ENCODE results near the gene OR10H3. TPM values are rescaled to one million over a fixed set of nuclear protein-coding genes. Genes with fewer than 3 reads are reported as not detected.

OR10H3 gene
- total RNA-seq, 1 donor from 2014 or later, result not detected

GRCh38 chr19:15779756-15780476 lies 42.1 kb downstream of the OR10H3 start:
- H3K9me3 ChIP-seq (ENCODE audit: insufficient read depth, low read depth, low read length), result peaks cover 3% of the 10 kb centered on the region
- no peaks in the 10 kb centered on the region for H4K20me1 ChIP-seq (ENCODE audit: insufficient read depth, low read length)
- DNase-seq (ENCODE audit: low read depth) (no peak), FAIRE-seq (no peak)
- TF ChIP-seq CTCF (IDR thresholded peaks at IDR 0.05; ENCODE audit: insufficient read depth, low read depth, low read length) (no peak), EZH2 (IDR thresholded peaks at IDR 0.05; ENCODE audit: insufficient read depth, low read length) (no peak)
- H3K4me1 ChIP-seq (ENCODE audit: insufficient read depth, low read length), result no peaks in the 10 kb centered on the region
- H2AFZ ChIP-seq (ENCODE audit: low read depth, low read length), result no peak overlapping the region
- H3K36me3 Mint-ChIP-seq (ENCODE audit: low read depth, unreplicated experiment), result peaks cover 1% of the 10 kb centered on the region
- H3K27ac Mint-ChIP-seq (ENCODE audit: unreplicated experiment), result no peak overlapping the region
- H3K9ac ChIP-seq (ENCODE audit: low read length), result no peak overlapping the region
- H3K36me3 ChIP-seq (ENCODE audit: insufficient read depth, low read length), result no peaks in the 10 kb centered on the region
- no peak overlapping the region for H3K4me2 ChIP-seq (ENCODE audit: low read length)
- no peaks in the 10 kb centered on the region for H3K27me3 Mint-ChIP-seq (ENCODE audit: low read depth, unreplicated experiment)
- no peak overlapping the region for H3K4me3 Mint-ChIP-seq (ENCODE audit: unreplicated experiment)
- H3K27ac ChIP-seq (ENCODE audit: low read depth, low read length), result no peak overlapping the region
- H3K9me3 Mint-ChIP-seq (ENCODE audit: unreplicated experiment), result peaks cover 24% of the 10 kb centered on the region
- no peaks in the 10 kb centered on the region for H3K79me2 ChIP-seq (ENCODE audit: insufficient read depth, low read length)
- H3K4me1 Mint-ChIP-seq (ENCODE audit: low read depth, unreplicated experiment), result no peaks in the 10 kb centered on the region
- H3K27me3 ChIP-seq (ENCODE audit: insufficient read depth, low read length), result no peaks in the 10 kb centered on the region
- no peak overlapping the region for H3K4me3 ChIP-seq (ENCODE audit: insufficient read depth, low read depth, low read length)

GRCh38 chr19:15780610-15781418 lies 43.0 kb downstream of the OR10H3 start:
- Histone ChIP-seq H3K36me3 (ENCODE audit: insufficient read depth, low read length) (no peaks in the 10 kb centered on the region), H3K27ac (ENCODE audit: low read depth, low read length) (no peak overlapping the region), H3K79me2 (ENCODE audit: insufficient read depth, low read length) (no peaks in the 10 kb centered on the region), H3K4me2 (ENCODE audit: low read length) (no peak overlapping the region), H3K9ac (ENCODE audit: low read length) (no peak overlapping the region), H3K4me3 (ENCODE audit: insufficient read depth, low read depth, low read length) (no peak overlapping the region), H2AFZ (ENCODE audit: low read depth, low read length) (no peak overlapping the region), H3K9me3 (ENCODE audit: insufficient read depth, low read depth, low read length) (peaks cover 3% of the 10 kb centered on the region), H3K4me1 (ENCODE audit: insufficient read depth, low read length) (no peaks in the 10 kb centered on the region), H3K27me3 (ENCODE audit: insufficient read depth, low read length) (no peaks in the 10 kb centered on the region), H4K20me1 (ENCODE audit: insufficient read depth, low read length) (no peaks in the 10 kb centered on the region)
- no peak for FAIRE-seq
- no peak for DNase-seq (ENCODE audit: low read depth)
- TF ChIP-seq CTCF (IDR thresholded peaks at IDR 0.05; ENCODE audit: insufficient read depth, low read depth, low read length) (no peak), EZH2 (IDR thresholded peaks at IDR 0.05; ENCODE audit: insufficient read depth, low read length) (no peak)
- H3K36me3 Mint-ChIP-seq (ENCODE audit: low read depth, unreplicated experiment), result peaks cover 1% of the 10 kb centered on the region
- H3K4me1 Mint-ChIP-seq (ENCODE audit: low read depth, unreplicated experiment), result no peaks in the 10 kb centered on the region
- no peak overlapping the region for H3K27ac Mint-ChIP-seq (ENCODE audit: unreplicated experiment)
- no peak overlapping the region for H3K4me3 Mint-ChIP-seq (ENCODE audit: unreplicated experiment)
- H3K9me3 Mint-ChIP-seq (ENCODE audit: unreplicated experiment), result peaks cover 17% of the 10 kb centered on the region
- H3K27me3 Mint-ChIP-seq (ENCODE audit: low read depth, unreplicated experiment), result no peaks in the 10 kb centered on the region

Data from astrocyte (in vitro differentiated cells and primary cell).